ENCODE measurements around the gene GNGT2. TPM values are rescaled to one million over a fixed set of nuclear protein-coding genes. Genes with fewer than 3 reads are reported as not detected.
A peak's percentile ranks its signal among the peaks of the same experiment; 100 is the strongest.

Gene GNGT2
- total RNA-seq, 4 donors from 2014 or later: 1.4 to 1.7 TPM; not detected in 2

DNA sequence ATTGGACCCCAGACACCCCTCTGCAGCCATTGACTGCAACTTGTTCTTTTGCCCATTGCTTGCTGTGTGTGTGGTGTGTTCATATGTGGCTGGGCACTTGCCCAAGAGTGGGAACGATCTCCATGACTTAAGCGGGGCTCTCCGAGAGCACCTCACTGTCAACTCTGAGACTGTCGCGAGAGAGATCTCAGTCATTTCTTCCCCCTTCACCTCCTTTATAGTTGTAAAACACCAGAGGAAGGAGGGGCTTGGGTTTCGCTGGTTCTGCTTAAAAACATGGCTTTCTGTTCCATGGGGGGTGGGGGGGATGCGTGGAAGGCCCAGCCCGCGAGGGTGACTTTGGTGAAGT is 12.8 kb upstream of the GNGT2 start:
- WGBS, 2 donors: 0 to 17% methylated on average over 1 to 8 of the region's 9 CpGs
- Histone ChIP-seq H3K27me3 (peaks cover 7 to 97% (median 11%) of the 10 kb centered on the region in 4 donors), H3K4me1 (peaks cover 6 to 46% (median 13%) of the 10 kb centered on the region in 3 donors), H3K36me3 (peaks cover 0 to 8% (median 0%) of the 10 kb centered on the region in 3 donors), H3K4me3 (peak overlapping the region in 1 of 4 donors; percentile 51), H3K9me3 (no peaks in the 10 kb centered on the region), H3K27ac (no peak overlapping the region)
- DNase-seq: no peak
- intact Hi-C loops (cut with DNase I): loop anchor here (5.0 kb wide), 1 partner anchor 41 kb away; no protein-coding TSS in a partner anchor
- TF ChIP-seq, protein P1, sequence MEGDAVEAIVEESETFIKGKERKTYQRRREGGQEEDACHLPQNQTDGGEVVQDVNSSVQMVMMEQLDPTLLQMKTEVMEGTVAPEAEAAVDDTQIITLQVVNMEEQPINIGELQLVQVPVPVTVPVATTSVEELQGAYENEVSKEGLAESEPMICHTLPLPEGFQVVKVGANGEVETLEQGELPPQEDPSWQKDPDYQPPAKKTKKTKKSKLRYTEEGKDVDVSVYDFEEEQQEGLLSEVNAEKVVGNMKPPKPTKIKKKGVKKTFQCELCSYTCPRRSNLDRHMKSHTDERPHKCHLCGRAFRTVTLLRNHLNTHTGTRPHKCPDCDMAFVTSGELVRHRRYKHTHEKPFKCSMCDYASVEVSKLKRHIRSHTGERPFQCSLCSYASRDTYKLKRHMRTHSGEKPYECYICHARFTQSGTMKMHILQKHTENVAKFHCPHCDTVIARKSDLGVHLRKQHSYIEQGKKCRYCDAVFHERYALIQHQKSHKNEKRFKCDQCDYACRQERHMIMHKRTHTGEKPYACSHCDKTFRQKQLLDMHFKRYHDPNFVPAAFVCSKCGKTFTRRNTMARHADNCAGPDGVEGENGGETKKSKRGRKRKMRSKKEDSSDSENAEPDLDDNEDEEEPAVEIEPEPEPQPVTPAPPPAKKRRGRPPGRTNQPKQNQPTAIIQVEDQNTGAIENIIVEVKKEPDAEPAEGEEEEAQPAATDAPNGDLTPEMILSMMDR (IDR thresholded peaks at IDR 0.05): no peak
- TF ChIP-seq POLR2A (IDR thresholded peaks at IDR 0.05): no peak

DNA sequence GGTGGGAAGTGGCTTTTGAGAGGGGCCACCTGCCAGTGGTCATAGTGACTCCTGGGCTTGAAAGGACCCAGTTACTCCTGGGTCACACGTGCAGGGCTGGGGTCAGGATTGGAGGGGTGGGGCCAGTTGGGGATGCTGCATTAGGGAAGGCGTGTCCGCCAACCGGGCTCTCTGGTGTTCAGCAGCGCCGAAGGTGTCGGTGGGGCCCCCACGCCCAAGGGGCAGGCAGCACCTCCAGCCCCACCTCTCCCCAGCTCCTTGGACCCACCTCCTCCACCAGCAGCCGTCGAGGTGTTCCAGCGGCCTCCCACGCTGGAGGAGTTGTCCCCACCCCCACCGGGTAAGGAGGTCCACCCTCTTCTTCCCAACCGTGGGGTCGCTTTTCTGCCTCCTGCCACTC is 9.6 kb upstream of the GNGT2 start:
- peaks cover 7 to 71% (median 9%) of the 10 kb centered on the region in 4 donors for H3K27me3 ChIP-seq
- H3K4me3 ChIP-seq: no peak overlapping the region
- no peaks in the 10 kb centered on the region for H3K9me3 ChIP-seq
- TF ChIP-seq POLR2A (IDR thresholded peaks at IDR 0.05): no peak
- TF ChIP-seq, protein P1 (IDR thresholded peaks at IDR 0.05): no peak
- H3K4me1 ChIP-seq: peaks cover 19 to 68% (median 26%) of the 10 kb centered on the region in 3 donors
- no peak for DNase-seq
- peak overlapping the region in 2 of 4 donors; percentile 19 to 63 for H3K27ac ChIP-seq
- H3K36me3 ChIP-seq: peaks cover 0 to 8% (median 0%) of the 10 kb centered on the region in 3 donors
- intact Hi-C loops (cut with DNase I): loop anchor here (5.0 kb wide), 1 partner anchor 38 kb away; no protein-coding TSS in a partner anchor
- WGBS, 2 donors: 0 to 79% methylated on average over 1 to 12 of the region's 15 CpGs

DNA sequence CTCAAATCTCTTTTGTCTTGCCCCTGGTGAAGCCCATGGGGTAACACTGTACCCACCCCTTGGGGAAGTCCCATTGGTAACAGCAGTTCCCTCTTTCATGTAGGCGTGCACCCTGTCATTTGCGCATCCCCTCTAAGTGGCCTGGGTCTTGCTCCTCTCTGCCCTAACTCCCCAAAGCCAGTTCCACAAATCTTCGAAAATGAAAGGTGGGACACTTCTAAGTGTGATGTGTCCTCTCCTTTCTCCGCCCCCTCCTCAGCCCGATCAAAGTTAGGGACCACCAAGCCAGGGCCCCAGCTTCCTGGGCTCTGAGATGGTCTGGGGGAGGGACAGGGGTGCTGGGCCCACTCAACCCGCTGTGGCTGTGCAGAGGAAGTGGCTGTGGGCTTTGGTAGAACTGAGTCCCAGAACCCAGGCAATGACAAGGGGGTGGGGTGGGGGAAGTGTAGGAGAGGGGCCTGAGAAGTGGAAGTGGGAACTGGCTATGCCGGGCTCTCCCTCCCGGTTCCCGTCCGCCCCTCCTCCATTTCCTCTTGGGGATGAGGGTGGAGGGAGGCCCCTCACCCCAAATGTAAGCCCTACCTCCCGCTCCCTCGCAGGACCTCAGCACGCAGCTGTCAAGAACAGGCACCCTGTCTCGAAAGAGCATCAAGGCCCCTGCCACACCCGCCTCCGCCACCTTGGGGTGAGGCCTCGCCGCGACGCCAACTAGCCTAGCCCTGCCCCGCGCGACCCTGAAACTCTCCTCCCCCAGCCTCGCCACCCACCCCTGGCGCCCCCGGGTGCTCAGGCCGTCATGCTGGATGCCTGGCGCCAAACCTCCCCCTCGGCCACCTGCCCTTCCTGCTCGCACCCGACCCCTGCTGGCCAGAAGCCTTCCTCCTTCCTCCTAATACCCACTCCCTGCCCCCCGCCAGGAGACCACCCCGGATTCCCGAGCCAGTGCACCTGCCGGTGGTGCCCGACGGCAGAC is 8.9 kb upstream of the GNGT2 start:
- Histone ChIP-seq H3K4me3 (peak overlapping the region in 1 of 4 donors; percentile 8), H3K36me3 (peaks cover 0 to 8% (median 0%) of the 10 kb centered on the region in 3 donors), H3K27me3 (peaks cover 3 to 63% (median 5%) of the 10 kb centered on the region in 4 donors), H3K9me3 (no peaks in the 10 kb centered on the region), H3K27ac (peak overlapping the region; percentile 14 to 67 (median 41)), H3K4me1 (peaks cover 19 to 68% (median 20%) of the 10 kb centered on the region in 3 donors)
- intact Hi-C loops (cut with DNase I): no loop called here
- no peak for DNase-seq
- TF ChIP-seq, protein P1 (IDR thresholded peaks at IDR 0.05): peak in 2 of 6 experiments; percentile 11 to 22
- TF ChIP-seq POLR2A (IDR thresholded peaks at IDR 0.05): no peak
- 39 to 41% methylated on average over 14 to 15 of the region's 37 CpGs for WGBS, 2 donors

DNA sequence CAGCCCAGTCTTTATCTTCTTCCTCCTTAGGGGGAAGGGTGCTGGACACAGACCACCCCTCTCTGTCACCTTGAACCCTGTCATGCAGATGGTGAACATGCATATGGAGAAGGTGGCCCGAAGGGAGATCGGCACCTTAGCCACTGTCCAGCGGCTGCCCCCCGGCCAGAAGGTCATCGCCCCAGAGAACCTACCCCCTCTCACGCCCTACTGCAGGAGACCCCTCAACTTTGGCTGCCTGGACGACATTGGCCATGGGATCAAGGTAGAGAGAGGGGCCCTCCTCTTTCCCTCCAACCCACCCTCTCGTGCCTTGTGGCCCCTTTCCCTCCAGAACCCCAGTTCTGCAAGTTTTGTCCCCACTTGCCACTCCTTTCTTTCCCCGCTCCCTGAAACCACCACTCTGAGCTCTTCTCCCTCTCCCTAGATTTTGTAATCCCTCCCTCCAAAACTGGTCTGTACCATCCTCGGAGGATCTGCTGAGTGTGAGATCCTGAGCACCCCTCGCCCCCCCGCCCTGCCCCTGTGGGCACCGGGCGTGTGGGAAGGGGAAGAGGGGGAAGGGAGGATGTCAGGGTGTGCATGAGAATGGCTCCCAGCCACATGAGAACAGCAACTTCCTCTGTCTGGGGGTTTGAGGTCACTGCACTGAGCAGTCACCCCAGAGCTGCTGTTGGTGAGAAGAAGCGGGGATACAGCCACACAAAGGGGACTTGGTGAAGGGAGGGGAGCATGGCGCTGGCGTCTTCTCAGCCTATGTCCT is 7.5 kb upstream of the GNGT2 start:
- no peak for DNase-seq
- no peak overlapping the region for H3K4me3 ChIP-seq
- H3K27ac ChIP-seq: peak overlapping the region; percentile 29 to 65 (median 56)
- peaks cover 12 to 69% (median 15%) of the 10 kb centered on the region in 3 donors for H3K4me1 ChIP-seq
- 73 to 81% methylated on average over 11 to 13 of the region's 17 CpGs for WGBS, 2 donors
- intact Hi-C loops (cut with DNase I): no loop called here
- peaks cover 0 to 49% (median 0%) of the 10 kb centered on the region in 4 donors for H3K27me3 ChIP-seq
- TF ChIP-seq, protein P1 (IDR thresholded peaks at IDR 0.05): no peak
- peak in 1 of 4 donors; percentile 21 for TF ChIP-seq POLR2A (IDR thresholded peaks at IDR 0.05)
- H3K9me3 ChIP-seq: no peaks in the 10 kb centered on the region
- H3K36me3 ChIP-seq: peaks cover 0 to 8% (median 0%) of the 10 kb centered on the region in 3 donors

Measured in esophagus squamous epithelium (tissue), 5 donors.